Erythroblast (primary cell): ENCODE results near the gene RALGAPA1.

ENCODE experiments used
- GATA1 ChIP-seq: IDR thresholded peaks from 2 replicates; pipeline ENCODE4 v1.6.1; 2011; ENCODE audit warnings: low read depth, mild to moderate bottlenecking, control low read depth, low read length, moderate library complexity
- POLR2A ChIP-seq: IDR thresholded peaks from 2 replicates; pipeline ENCODE4 v1.6.1; 2011; ENCODE audit warnings: mild to moderate bottlenecking, low read length

GRCh38 chr14:35808076-35808637 is 938 bp downstream of the RALGAPA1 start:
- TF ChIP-seq POLR2A: no peak
- no peak for TF ChIP-seq GATA1
